Central memory CD4-positive, alpha-beta T cell (primary cell): Measurements from ENCODE around the gene SHISA8.
A peak's percentile ranks its signal among the peaks of the same experiment; 100 is the strongest.
"Not testable (repeated sequence)": the region's sequence is repeated elsewhere in the genome, so short reads cannot be mapped to it uniquely, and the experiment has no call there.

ENCODE experiments used
- DNase-seq: peaks from one replicate; pipeline ENCODE4 v3.0.0; 2022
- total RNA-seq, 3 experiments: gene quantifications; one replicate each; lab custom pipeline; 2026; lab: John Stamatoyannopoulos, UW

The SHISA8 gene
- total RNA-seq: 0.05 to 1.8 (median 0.19) reads per million in 3 experiments

GRCh38 chr22:41915035-41915785 lies at the start of gene SHISA8:
TSS of gene SHISA8 (minus strand) at chr22:41915074. CDS start at chr22:41914667, 407 bp downstream.
- DNase-seq: peak; percentile 50

GRCh38 chr22:41964112-41964491 lies 49.2 kb upstream of the SHISA8 start:
- no peak for DNase-seq

- DNase-seq: no peak
Observed at GRCh38 chr22:41963453-41964111, 48.7 kb upstream of the SHISA8 start.

- no peak for DNase-seq
Observed at GRCh38 chr22:41957941-41958556, 43.2 kb upstream of the SHISA8 start.

- DNase-seq: no peak
Observed at GRCh38 chr22:41952713-41953112, 37.8 kb upstream of the SHISA8 start.

- no peak for DNase-seq
Observed at GRCh38 chr22:41951898-41952474, 37.1 kb upstream of the SHISA8 start, which contains the start of gene SMIM45. TSS of gene SMIM45 (plus strand) at chr22:41952150.

GRCh38 chr22:41949297-41949965 lies 34.6 kb upstream of the SHISA8 start:
- DNase-seq: no peak

GRCh38 chr22:41948928-41949296 lies 34.0 kb upstream of the SHISA8 start:
- DNase-seq: not testable (repeated sequence)

- DNase-seq: no peak
Observed at GRCh38 chr22:41948142-41948541, 33.3 kb upstream of the SHISA8 start.

GRCh38 chr22:41947424-41948080 lies 32.7 kb upstream of the SHISA8 start:
- no peak for DNase-seq

GRCh38 chr22:41946629-41947423 lies 32.0 kb upstream of the SHISA8 start, which contains the start of gene CENPM:
TSS of gene CENPM (minus strand) at chr22:41947152. CDS start at chr22:41947076, 76 bp downstream.
- peak; percentile 84 for DNase-seq

- DNase-seq: no peak
Observed at GRCh38 chr22:41943661-41944209, 28.9 kb upstream of the SHISA8 start.

- DNase-seq: peak; percentile 85
Observed at GRCh38 chr22:41940832-41941765, 26.2 kb upstream of the SHISA8 start.

- DNase-seq: peak; percentile 99
Observed at GRCh38 chr22:41939981-41940831, 25.3 kb upstream of the SHISA8 start.

- DNase-seq: no peak
Observed at GRCh38 chr22:41936894-41937169, 22.0 kb upstream of the SHISA8 start.

- DNase-seq: no peak
Observed at GRCh38 chr22:41935509-41935908, 20.6 kb upstream of the SHISA8 start.

- no peak for DNase-seq
Observed at GRCh38 chr22:41935015-41935351, 20.1 kb upstream of the SHISA8 start.

GRCh38 chr22:41934284-41935014 lies 19.6 kb upstream of the SHISA8 start:
- no peak for DNase-seq
